GM19351 (cell line): Measurements from ENCODE around the gene CACNB4.
A peak's percentile ranks its signal among the peaks of the same experiment; 100 is the strongest.

ENCODE experiments used
- ATAC-seq: cut with Tn5 transposase; IDR thresholded peaks from one replicate; pipeline ENCODE4 v1.9.1; 2021; ENCODE audit warnings: mild to moderate bottlenecking, moderate library complexity; ENCODE audit not compliant: unreplicated experiment

Gene CACNB4

DNA sequence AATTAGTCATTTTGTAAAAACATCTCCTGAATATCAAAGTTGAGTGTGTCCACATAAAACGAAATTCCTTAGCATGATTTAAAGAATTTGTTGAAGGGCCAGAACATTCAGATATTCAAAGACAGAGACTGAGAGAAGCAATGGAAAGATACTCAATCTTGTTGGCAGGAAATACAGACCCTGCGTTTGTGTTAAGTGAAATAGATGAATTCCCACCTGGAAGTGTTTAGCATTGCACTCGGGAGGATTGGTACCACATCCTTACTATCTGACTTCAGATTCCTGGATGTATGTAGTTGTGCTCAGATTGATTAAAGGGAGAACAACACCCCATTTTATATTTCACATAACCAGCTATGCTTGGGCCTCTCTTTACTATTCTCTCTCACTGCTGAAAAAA, 260.9 kb downstream of the CACNB4 start:
- no peak for ATAC-seq

DNA sequence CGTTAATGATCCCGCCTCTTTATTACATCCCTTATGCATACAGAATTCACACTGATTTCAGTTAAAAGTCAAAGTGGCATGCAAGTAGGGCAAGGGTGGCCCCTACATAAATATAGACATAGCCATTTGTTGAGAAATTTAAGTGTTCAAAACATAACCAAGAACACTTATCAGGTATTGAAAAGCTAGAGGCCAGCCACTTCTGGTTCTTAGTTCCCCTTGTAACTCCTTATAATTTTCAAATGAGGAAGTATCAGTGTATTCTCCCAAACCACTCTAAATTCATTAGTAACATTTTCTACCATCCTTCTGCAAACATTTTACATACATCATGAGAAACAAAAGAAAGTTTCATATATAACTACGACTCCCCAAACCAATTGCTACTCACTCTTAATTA, 264.9 kb downstream of the CACNB4 start:
- peak; percentile 94 for ATAC-seq

DNA sequence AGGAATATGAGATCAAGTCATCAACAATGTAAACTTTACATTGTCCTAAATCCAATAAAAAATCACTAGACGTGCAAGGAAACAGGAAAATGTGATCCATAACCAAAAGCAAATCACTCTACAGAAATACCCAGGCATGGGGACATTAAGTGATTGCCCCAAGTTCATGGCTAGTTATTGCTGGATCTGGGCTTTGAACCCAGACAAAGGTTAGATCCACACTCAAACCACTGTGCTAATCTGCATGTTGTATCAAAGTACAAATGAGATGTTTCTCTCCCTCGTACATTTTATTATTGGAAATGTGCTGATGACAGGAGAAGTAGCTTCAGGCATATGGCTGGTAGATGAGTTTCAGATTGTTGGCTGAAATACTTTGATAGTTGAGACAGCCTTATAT, 267.9 kb downstream of the CACNB4 start:
- ATAC-seq: no peak

DNA sequence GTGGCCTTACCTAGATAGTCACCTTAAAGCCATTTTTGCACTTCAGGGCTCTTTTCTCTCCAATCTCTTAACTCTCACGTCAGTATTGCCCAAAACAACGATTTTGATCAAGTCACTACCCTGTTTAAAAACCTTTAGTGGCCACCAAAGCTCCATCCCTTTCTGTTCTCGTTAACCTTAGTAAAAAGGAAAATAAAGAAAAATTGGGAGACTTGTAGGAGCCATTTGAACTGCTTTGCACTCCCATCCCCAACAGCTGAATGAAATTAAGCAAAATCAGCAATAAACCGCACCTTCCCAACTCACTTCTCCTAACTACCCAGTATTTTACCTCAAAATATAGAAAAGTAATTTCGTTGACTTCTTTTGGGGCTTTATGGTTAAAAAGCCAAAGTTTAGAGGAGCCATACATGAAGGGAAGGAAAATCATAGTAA, 269.9 kb downstream of the CACNB4 start:
- ATAC-seq: no peak

DNA sequence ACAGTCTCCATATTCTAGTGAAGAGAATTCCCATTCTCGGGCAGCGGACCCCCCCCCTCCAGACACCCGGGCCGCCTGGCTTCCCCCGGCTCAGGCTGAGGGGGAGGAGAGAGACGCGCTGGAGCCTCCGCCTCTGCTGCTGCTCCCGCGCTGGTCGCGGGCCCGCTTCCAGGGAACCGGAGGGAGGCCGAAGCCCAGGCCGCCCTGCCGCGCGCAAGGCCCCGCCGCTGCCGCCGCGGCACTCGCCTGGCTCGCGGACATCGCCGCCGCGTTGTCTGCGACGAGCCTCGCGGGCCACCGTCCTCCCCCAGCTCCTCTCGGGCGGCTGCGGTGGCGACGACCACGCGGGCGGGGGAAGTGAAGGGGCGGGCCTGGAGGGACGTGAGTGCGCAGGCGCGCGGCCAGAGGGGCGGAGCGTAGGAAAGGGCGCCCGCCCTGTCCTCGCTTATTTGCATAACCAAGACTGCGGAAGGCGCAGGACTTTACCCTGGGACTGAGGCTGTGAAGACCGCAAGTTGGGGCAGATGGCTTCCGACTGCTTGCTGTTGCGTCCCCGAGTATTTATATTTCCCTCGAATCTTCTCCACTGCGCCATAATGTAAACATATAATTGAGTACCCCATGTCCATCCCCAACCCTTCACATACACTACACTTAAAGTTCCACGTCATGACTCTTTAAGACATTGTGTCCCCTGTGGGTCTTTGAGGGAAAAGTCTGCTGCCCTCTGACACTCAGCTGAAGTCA, 270.5 kb downstream of the CACNB4 start, which contains the start of gene ARL5A:
ARL5A (minus strand) TSS at position 279 of the 747 bp plus-strand sequence; CDS start at position 34, 245 bp downstream.
- peak; percentile 93 for ATAC-seq

DNA sequence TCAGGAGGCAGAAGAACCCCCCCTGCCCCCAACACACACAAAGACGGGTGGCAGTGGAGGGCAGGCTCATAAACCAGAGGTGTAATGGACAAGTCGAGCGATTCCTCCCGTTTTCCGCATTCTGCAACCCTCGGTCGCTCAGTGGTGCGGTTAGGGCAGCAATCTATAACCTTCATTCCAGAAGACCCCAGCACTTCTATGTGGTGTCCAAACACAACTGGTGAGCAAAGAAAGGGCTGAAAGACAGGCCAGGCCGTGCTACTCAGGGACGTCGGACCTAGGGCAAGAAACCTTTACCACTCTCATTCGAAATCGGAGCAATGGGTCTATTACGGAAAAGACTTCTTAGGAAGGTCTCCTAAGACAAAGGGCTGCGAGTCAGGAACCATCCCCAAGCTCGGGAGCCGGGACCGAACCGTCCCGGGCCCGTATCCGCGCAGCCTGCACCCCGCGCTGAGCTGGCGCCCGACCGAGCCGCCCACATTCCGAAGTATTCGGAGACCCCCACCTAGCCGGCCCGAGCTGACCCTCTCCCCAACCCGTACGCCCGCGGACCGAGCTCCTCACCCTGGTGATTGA, 271.2 kb downstream of the CACNB4 start:
- peak; percentile 32 for ATAC-seq

DNA sequence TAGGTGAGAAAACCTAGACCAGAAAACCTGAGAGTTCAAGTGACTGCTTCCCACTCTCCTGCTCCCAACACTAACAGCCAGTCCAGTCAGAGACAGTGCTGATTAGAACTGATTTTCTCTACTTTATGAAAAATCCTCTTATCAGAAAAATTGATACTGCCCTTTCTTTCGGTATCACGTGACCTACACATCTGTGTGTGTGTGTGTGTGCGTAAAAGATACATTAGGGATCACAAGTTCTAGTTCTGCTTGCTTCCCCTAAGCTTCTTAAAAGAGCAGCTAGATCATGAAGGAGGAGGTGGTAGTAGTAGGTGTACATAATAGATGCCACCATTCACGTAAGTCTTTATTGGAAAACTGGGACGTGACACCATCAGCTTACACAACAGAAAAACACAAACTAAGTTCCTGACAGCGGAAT, 272.1 kb downstream of the CACNB4 start:
- no peak for ATAC-seq

DNA sequence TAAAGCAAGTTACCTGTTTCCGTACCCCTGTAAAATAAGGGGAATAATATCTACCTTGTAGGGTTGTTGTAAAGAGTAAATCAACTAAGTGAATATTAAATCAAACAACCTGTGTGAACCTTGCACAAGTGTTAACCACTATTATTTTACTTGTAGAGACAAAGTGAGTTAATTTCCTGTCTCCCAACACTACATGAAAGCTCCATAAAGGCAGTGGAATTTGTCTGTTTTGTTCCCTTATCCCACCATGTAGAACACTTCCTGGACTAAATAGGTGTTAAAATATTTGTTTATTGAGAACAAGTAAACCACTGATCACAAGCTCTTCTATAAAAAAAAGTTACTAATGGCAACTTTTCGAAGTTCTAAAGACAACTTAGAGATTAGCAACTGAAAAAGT, 274.0 kb downstream of the CACNB4 start:
- ATAC-seq: no peak

DNA sequence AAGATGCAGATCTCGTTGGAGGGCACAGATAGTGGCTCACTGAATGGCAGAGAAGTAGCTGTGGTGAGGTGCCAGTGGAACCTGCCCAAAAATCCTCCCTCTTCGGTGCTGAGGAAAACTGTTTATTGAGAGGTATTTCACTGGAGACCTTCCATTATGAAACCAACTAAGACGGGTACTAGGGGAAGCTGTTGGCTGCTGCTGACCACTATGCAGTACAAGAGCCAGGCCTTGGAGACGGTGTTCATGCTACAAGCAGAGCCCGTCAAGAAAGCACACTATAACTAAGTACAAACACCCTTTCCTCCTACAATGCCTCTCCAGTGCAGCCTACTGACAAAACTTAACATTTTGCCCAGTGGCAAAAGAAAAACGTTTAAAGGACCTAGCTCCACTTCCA, 275.2 kb downstream of the CACNB4 start:
- no peak for ATAC-seq

DNA sequence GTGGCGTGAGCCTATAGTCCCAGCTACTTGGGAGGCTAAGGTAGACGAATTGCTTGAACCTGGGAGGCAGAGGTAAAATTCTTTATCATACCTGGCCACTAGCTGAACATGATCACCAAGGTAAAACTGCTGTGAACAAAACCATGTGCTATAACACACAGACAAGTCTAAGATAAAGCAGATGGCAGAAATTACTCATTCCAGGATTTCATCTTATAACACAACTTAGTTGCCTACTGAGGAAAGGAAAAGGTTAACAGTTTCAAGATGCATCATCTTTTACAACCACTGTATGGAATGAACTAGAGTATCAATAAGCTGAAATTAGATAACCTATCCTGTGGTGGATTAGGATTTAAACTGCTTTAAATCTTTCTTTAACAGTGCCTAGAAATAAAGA, 278.9 kb downstream of the CACNB4 start:
- peak; percentile 85 for ATAC-seq

DNA sequence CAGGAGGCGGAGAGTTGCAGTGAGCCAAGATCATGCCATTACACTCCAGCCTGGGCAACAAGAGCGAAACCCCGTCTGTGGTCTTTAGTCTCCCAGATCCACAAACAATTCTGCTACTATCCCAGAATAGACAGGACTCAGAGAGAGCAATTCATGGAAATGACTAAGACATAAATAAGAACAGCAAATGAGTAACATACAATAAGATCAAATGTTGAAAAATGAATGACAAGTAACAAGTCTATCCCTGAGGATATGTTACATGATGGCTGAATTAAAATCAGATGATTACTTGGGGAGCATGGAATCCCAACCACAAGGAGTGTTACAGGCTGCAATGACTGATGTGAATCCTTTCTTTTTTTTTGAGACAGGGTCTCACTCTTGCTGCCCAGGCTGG, 280.9 kb downstream of the CACNB4 start:
- no peak for ATAC-seq

DNA sequence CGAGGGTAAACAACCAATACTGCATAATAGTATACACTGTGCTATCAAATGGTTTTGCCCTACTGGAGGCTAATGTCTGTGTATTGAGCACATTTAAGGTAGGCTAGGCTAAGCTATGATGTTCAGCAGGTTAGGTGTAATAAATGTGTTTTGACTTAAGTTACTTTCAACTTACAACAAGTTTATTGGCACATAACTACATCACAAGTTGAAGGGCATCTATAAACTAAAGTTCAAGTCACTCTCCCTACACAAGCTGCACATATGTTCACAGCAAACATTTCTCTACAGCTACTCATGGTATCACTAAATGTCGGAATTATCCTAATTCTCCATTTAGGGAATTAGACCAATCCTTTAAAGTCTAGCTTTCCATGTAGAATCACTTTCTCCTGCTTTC, 282.0 kb downstream of the CACNB4 start:
- no peak for ATAC-seq

DNA sequence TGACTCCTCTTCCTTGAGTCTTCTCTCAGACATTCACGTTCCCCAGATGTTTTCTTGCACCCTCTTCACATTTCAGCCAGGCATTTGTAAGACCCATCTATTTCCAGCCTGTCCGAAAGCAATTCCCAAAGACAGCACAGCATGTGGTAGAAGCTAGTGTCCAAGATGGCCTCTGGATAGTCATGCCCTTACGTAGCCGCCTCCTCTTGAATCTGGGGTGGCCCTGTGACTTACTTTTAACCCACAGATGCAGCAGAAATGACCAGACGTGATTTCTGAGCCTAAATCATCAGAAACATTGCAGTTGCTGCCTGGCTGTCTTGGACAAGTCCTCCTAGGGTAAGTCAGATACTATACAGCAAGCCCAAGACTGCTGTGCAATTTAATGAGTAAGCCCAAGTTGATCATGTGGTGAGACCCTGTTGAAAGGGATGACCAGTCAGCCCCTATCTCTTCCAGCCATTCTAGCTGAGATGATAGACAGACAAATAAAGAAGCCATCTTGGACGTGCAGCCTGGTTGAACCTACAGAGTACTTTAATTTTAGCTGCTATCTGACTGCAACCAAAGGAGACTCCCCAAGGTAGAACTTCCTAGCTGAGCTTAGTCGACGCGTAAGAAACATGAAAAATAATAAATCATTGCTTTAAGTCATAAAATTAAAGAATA, 282.9 kb downstream of the CACNB4 start:
- ATAC-seq: no peak

DNA sequence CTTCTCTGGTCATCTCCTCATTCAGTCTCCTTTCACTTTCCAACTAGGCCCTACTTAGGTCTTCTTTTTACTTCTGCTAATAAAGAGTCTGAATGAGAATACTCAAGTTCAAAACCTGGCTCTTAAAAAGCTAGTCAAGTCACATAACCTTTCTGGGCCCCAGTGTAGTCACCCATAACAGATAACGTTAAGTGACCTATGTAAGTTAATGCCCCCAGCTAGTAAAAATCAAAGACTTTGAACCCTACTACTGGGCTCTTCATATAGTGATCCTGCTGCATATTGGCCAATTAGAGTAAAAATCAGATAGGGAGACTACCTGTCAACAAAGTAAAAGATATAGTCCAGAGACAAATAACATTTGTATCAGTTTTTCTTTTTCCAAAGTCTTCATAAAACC, 288.4 kb downstream of the CACNB4 start:
- ATAC-seq: no peak

DNA sequence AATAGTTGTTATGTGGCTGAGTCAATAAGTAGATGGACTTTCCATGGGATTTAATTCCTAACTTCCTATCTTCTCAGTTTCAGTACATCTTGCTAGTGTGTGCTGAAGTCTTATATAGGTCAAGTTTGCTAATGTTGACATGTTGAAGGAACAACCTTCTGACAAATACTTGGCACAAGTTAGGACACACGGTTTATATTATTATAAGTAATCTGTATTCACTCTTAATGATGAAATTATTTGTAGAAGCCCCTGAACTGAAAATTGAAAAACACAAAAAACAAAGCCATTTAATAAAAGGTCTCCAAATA, 289.8 kb downstream of the CACNB4 start:
- no peak for ATAC-seq

DNA sequence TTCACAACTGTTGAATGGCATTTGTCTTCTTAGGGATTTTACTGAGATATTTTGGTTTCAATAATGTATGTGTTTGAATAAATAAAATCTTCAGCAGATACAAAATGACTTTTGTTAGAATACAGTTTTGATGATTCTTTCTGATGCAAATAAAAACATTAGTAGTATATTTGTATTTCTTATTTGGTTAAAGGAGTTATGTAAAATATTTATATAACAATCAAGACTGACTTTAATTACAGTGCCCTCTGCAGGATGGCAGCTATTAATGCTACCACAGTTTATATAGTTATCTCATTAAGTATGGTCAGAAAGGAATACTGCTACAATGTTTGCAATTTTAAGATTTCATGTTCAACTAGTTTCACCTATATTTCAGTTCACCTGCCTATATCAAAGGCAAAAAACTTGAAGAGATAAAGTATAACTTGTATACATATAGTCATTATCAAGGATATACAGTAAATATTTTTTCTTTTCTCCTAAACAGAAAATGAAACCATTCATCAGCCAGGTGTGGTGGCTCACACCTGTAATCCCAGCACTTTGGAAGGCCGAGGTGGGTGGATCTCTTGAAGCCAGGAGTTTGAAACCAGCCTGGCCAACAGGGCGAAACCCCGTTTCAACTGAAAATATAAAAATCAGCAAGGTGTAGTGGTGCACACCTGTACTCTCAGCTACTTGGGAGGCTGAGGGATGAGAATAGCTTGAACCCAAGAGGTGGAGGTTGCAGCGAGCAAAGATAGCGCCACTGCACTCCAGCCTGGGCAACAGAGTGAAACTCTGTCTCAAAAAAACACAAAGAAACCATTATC, 290.4 kb downstream of the CACNB4 start:
- ATAC-seq: no peak

DNA sequence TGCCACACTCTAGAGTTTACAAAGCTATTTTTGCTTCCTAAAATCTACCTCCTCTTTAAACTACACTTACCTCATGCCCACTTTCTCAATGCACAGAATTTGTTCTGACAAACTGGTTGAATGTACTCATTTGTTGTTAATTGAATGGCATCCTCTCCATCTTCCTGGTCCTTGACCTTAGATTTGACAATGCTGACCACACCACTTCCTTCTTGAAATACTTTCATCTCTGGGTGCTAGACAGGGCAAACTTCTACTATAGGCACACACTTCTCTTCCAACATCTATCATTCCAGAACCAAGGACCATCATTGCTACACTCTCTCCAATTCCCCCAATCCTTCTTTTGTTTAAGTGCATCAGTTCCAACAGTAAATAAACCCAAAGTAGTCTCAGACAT, 292.9 kb downstream of the CACNB4 start:
- ATAC-seq: no peak

DNA sequence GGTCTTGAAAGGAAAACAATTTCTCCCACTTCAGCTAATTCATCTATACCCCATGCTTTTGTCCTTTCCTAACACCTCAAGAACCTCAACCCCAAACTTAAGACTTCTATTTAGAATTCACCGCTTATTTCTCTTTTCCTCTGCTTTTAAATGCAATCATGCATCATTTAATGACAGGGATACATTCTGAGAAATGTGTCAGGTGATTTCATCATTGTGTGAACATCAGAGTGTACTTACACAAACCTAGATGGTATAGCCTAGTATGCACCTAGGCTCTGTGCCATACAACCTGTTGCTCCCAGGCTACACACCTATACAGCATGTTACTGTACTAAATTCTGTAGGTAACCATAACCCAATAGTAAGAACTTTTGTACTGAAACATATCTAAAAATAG, 293.5 kb downstream of the CACNB4 start:
- ATAC-seq: no peak

DNA sequence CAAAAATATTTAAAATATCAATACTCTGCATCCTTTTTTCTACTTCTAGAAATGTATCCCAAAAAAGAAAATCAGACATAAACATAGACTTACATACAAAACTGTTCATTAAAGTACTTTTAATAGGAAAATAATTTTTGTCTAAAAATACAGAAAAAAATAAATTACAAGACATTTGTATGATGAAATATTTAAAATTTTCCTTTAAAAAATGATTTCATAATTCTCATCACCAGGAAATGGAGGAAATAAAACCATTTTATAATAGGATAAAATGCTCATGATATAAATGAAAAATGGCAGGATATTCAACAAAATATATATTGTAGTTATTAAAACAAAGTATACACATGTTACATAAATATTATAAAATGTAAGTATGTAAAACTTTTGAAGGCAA, 295.0 kb downstream of the CACNB4 start:
- ATAC-seq: no peak

DNA sequence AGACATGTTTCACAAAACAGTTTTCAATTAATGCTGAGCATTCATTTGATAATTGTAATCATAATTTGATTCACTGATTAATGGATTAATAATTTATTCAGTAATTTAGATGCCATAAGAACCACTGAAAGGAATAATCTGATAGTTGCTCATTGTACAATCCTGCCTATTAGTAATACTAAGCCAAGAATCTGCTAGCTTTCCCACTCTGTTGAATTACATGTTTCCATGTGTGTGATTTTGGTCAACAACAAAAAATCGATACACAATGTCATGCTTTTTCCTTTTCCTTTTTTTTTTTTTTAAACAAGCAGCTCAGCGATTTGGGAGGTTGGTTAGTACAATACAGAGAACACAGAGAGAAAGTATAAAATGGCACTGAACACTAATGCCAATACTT, 296.5 kb downstream of the CACNB4 start:
- no peak for ATAC-seq

DNA sequence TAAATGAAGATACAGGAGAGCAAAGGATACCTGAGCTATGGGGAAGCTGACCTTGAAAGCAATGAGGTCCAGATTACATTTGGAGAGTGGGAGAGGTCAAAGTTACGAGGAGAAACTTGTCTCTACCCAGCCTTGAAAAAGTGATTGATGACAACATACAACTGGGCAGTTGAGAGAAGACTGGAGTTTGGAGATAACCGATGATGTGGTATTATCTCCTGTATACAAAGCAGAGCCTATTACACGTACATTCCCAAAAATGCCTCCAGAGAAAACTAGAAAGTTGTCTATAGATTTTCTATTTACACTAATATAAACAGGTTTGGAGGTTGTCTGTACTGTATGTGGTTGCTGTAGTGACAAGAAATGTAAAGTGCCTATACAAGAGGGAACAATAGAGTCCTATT, 299.0 kb downstream of the CACNB4 start:
- ATAC-seq: no peak
